Panc1 (cell line): ENCODE data around the gene NEURL2. TPM values are rescaled to one million over a fixed set of nuclear protein-coding genes. Genes with fewer than 3 reads are reported as not detected.
A peak's percentile ranks its signal among the peaks of the same experiment; 100 is the strongest.

ENCODE experiments used
- ATAC-seq: fragments of 200-7000 bp; cut with Tn5 transposase; 2 replicates; pipeline ENCODE4 v1.9.1; 2020; ENCODE audit warnings: mild to moderate bottlenecking, moderate library complexity
- BruUV-seq: library from RNA; stranded (reverse); fragments of 400-500 nt; replicated peaks from 2 replicates; lab custom pipeline; 2021; lab: Mats Ljungman, UMichigan
- CTCF ChIA-PET: fragments of 300-600 bp; sonication (Branson Sonifier 250); formaldehyde crosslinking; loops from one replicate; lab custom pipeline; 2022; ENCODE audit warnings: antibody characterized with exemption; lab: Charles Lee
- POLR2A ChIA-PET: fragments of 300-600 bp; sonication (Branson Sonifier 250); formaldehyde crosslinking; loops from one replicate; lab custom pipeline; 2022; ENCODE audit warnings: antibody characterized with exemption; lab: Charles Lee
- DNase-seq: peaks from one replicate; pipeline ENCODE4 v3.0.0-alpha.2; 2010; ENCODE audit warnings: low read depth, low spot score
- H3K27ac ChIP-seq: 2 replicates; pipeline ENCODE4 v1.5.1; 2011; ENCODE audit warnings: mild to moderate bottlenecking, low read length, inconsistent platforms
- H3K27me3 ChIP-seq: fragments of 200-500 bp; sonication (Bioruptor generic); 2 replicates; pipeline ENCODE4 v1.6.0; 2014; ENCODE audit warnings: low read length, inconsistent platforms; ENCODE audit not compliant: control insufficient read depth, insufficient read depth
- H3K36me3 ChIP-seq: fragments of 200-500 bp; sonication (Bioruptor generic); 2 replicates; pipeline ENCODE4 v1.5.1; 2014; ENCODE audit warnings: inconsistent platforms, mild to moderate bottlenecking, low read length, moderate library complexity; ENCODE audit not compliant: control insufficient read depth, insufficient read depth
- H3K4me1 ChIP-seq: 2 replicates; pipeline ENCODE4 v1.5.1; 2011; ENCODE audit warnings: inconsistent platforms, mild to moderate bottlenecking, low read length, moderate library complexity; ENCODE audit not compliant: control insufficient read depth, insufficient read depth
- H3K4me3 ChIP-seq, 2 experiments: 2 replicates each; pipeline ENCODE4 v1.5.1; 2011 to 2012; ENCODE audit warnings: low read depth in 2 of 2, low read length in 2 of 2, mild to moderate bottlenecking in 2 of 2, inconsistent platforms in 1 of 2, moderate library complexity in 1 of 2
- H3K9me3 ChIP-seq: fragments of 200-500 bp; sonication (Bioruptor generic); 2 replicates; pipeline ENCODE4 v1.5.1; 2014; ENCODE audit warnings: low read depth, mild to moderate bottlenecking, inconsistent platforms, low read length, moderate library complexity; ENCODE audit not compliant: control insufficient read depth, insufficient read depth
- SIN3A ChIP-seq: IDR thresholded peaks from 2 replicates; pipeline ENCODE4 v1.6.1; 2012; ENCODE audit warnings: low read depth, mild to moderate bottlenecking, low read length, moderate library complexity, borderline replicate concordance; ENCODE audit not compliant: insufficient read depth
- in situ Hi-C: cut with HindIII; loops from 2 replicates; pipeline ENCODE4 v1.10.0; 2016; ENCODE audit warnings: low sequenced_read_pairs, low pct_unique_long_range_greater_than_20kb
- intact Hi-C: fragments of 100-400 bp; cut with micrococcal nuclease; formaldehyde crosslinking; loops from one replicate; pipeline ENCODE4 v1.10.0; 2022; ENCODE audit not compliant: unreplicated experiment
- total RNA-seq: library from RNA; stranded (reverse); gene quantifications from one replicate; pipeline ENCODE4 v1.2.1, GENCODE V29; 2021; ENCODE audit not compliant: unreplicated experiment
- TF ChIP-seq, protein P1 (sequence below): fragments of 450-650 bp; IDR thresholded peaks from 2 replicates; pipeline ENCODE4 v1.5.1; 2017; ENCODE audit warnings: mild to moderate bottlenecking
- TF ChIP-seq, protein P2 (sequence below), 2 experiments: IDR thresholded peaks; 2 replicates each; pipeline ENCODE4 v1.6.1; 2011 to 2012; ENCODE audit warnings: low read depth in 2 of 2, control low read depth in 1 of 2, low read length in 1 of 2, mild to moderate bottlenecking in 1 of 2, moderate library complexity in 1 of 2; ENCODE audit not compliant: insufficient read depth in 1 of 2

Gene NEURL2
- total RNA-seq, 1 experiment from 2014 or later, result 3.0 TPM

DNA sequence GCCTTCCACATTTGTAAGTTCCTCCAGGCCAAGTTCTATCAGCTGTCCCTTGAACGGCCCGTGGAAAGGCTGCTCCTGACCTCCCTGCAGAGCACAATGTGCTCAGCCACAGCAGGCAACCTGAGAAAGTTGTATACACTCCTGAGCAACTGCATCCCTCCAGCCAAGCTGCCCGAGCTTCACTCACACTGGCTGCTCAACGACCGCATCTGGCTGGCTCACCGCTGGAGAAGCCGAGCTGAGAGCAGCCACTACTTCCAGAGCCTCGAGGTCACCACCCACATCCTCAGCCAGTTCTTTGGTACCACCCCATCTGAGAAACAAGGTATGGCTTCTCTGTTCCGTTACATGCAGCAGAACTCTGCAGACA, 7.9 kb downstream of the NEURL2 start:
- Histone ChIP-seq H3K36me3 (0 out of 2 replicates have a peak, but pooled peaks cover 2% of the 10 kb centered on the region), H3K4me3 (no peak overlapping the region), H3K27ac (no peak overlapping the region), H3K4me1 (peaks cover 4% of the 10 kb centered on the region; the same call in 1 of the 2 replicates), H3K27me3 (no peaks in the 10 kb centered on the region), H3K9me3 (no peaks in the 10 kb centered on the region)
- POLR2A ChIA-PET, result no interaction called here
- intact Hi-C loops, result no loop called here
- CTCF ChIA-PET, result no interaction called here
- in situ Hi-C loops, result no loop called here
- no TSS peak for BruUV-seq
- ATAC-seq, result no peak
- TF ChIP-seq, protein P1, sequence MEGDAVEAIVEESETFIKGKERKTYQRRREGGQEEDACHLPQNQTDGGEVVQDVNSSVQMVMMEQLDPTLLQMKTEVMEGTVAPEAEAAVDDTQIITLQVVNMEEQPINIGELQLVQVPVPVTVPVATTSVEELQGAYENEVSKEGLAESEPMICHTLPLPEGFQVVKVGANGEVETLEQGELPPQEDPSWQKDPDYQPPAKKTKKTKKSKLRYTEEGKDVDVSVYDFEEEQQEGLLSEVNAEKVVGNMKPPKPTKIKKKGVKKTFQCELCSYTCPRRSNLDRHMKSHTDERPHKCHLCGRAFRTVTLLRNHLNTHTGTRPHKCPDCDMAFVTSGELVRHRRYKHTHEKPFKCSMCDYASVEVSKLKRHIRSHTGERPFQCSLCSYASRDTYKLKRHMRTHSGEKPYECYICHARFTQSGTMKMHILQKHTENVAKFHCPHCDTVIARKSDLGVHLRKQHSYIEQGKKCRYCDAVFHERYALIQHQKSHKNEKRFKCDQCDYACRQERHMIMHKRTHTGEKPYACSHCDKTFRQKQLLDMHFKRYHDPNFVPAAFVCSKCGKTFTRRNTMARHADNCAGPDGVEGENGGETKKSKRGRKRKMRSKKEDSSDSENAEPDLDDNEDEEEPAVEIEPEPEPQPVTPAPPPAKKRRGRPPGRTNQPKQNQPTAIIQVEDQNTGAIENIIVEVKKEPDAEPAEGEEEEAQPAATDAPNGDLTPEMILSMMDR, result no peak
- no peak for DNase-seq

DNA sequence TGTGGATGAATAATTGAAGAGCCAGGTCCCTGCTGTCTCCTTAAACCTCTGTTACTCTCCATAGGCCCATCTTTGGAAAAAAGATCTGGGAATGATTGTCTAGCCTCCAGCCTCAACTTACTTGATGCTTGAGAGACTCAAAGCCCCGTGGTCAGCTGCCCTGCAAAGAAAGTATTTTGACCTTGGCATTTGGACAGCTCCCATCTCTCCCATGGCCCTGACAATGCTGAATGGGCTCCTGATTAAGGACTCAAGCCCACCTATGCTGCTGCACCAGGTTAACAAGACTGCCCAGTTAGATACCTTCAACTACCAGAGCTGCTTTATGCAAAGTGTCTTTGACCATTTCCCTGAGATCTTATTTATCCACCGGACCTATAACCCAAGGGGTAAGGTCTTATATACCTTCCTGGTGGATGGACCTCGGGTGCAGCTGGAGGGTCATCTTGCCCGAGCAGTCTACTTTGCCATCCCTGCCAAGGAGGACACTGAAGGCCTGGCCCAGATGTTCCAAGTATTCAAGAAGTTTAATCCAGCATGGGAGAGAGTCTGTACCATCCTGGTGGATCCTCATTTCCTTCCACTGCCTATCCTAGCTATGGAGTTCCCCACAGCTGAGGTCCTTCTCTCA, 8.4 kb downstream of the NEURL2 start:
- BruUV-seq, result no TSS peak
- POLR2A ChIA-PET, result no interaction called here

More for the DNA sequence above, 8.4 kb downstream of the NEURL2 start:
- DNase-seq (no peak), ATAC-seq (no peak)
- H3K4me3 ChIP-seq, result no peak overlapping the region
- no peak for TF ChIP-seq SIN3A
- TF ChIP-seq, protein P2, sequence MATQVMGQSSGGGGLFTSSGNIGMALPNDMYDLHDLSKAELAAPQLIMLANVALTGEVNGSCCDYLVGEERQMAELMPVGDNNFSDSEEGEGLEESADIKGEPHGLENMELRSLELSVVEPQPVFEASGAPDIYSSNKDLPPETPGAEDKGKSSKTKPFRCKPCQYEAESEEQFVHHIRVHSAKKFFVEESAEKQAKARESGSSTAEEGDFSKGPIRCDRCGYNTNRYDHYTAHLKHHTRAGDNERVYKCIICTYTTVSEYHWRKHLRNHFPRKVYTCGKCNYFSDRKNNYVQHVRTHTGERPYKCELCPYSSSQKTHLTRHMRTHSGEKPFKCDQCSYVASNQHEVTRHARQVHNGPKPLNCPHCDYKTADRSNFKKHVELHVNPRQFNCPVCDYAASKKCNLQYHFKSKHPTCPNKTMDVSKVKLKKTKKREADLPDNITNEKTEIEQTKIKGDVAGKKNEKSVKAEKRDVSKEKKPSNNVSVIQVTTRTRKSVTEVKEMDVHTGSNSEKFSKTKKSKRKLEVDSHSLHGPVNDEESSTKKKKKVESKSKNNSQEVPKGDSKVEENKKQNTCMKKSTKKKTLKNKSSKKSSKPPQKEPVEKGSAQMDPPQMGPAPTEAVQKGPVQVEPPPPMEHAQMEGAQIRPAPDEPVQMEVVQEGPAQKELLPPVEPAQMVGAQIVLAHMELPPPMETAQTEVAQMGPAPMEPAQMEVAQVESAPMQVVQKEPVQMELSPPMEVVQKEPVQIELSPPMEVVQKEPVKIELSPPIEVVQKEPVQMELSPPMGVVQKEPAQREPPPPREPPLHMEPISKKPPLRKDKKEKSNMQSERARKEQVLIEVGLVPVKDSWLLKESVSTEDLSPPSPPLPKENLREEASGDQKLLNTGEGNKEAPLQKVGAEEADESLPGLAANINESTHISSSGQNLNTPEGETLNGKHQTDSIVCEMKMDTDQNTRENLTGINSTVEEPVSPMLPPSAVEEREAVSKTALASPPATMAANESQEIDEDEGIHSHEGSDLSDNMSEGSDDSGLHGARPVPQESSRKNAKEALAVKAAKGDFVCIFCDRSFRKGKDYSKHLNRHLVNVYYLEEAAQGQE (IDR thresholded peaks at IDR 0.05; ENCODE audit: insufficient read depth in 1 of 2, low read depth in 2 of 2, low read length in 1 of 2), result 0 out of 4 replicates have a peak, but pooled peaks of 1 of the 2 experiments have one; percentile 47
- no peaks in the 10 kb centered on the region for H3K27me3 ChIP-seq
- in situ Hi-C loops (no loop called here), intact Hi-C loops (no loop called here)
- H3K36me3 ChIP-seq, result 0 out of 2 replicates have a peak, but pooled peaks cover 2% of the 10 kb centered on the region
- peaks cover 4% of the 10 kb centered on the region; the same call in 1 of the 2 replicates for H3K4me1 ChIP-seq
- no peak overlapping the region for H3K27ac ChIP-seq
- CTCF ChIA-PET, result interaction anchor here (2.2 kb wide), 1 partner anchor 8 kb away, joined by 5 read pairs; no protein-coding TSS in a partner anchor
- H3K9me3 ChIP-seq, result no peaks in the 10 kb centered on the region
